Ovary (tissue), 3 donors: ENCODE measurements around the gene GRIK1.

Source experiments
- POLR2A ChIP-seq: fragments of 450-650 bp; IDR thresholded peaks from one replicate; pipeline ENCODE4 v1.6.1; 2017; ENCODE audit warnings: antibody characterized with exemption, mild to moderate bottlenecking, moderate library complexity
- TF ChIP-seq, protein P1 (sequence below), 3 donors: fragments of 450-650 bp in 2 of 3; fragments of 200-600 bp in 1 of 3; IDR thresholded peaks; one replicate each; pipeline versions ENCODE4 v1.5.1 to v1.8.0; 2016 to 2022; ENCODE audit warnings: antibody characterized with exemption in 3 of 3, mild to moderate bottlenecking in 1 of 3
- donor health status: DM: no; HTN: no; CAD: no.

DNA sequence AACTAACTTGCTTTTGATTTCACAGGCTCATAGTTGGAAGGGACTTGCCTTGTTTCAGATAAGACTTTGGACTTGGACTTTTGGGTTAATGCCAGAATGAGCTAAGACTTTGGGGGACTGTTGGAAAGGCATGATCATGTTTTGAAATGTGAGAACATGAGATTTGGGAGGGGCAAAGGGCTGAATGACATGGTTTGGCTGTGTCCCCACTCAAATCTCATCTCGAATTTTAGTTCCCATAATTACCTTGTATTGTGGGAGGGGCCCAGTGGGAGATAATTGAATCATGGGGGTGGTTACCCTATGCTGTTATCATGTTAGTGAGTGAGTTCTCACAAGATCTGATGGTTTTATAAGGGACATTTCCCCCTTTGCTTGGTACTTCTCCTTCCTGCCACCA lies 222.1 kb downstream of the GRIK1 start:
- TF ChIP-seq, protein P1, sequence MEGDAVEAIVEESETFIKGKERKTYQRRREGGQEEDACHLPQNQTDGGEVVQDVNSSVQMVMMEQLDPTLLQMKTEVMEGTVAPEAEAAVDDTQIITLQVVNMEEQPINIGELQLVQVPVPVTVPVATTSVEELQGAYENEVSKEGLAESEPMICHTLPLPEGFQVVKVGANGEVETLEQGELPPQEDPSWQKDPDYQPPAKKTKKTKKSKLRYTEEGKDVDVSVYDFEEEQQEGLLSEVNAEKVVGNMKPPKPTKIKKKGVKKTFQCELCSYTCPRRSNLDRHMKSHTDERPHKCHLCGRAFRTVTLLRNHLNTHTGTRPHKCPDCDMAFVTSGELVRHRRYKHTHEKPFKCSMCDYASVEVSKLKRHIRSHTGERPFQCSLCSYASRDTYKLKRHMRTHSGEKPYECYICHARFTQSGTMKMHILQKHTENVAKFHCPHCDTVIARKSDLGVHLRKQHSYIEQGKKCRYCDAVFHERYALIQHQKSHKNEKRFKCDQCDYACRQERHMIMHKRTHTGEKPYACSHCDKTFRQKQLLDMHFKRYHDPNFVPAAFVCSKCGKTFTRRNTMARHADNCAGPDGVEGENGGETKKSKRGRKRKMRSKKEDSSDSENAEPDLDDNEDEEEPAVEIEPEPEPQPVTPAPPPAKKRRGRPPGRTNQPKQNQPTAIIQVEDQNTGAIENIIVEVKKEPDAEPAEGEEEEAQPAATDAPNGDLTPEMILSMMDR (IDR thresholded peaks at IDR 0.05), result no peak
- TF ChIP-seq POLR2A, result no peak
